GM10248 (cell line): ENCODE results near the gene MROH8.
"Not testable (repeated sequence)": the region's sequence is repeated elsewhere in the genome, so short reads cannot be mapped to it uniquely, and the experiment has no call there.

Experiments
- CTCF ChIA-PET: fragments of 300-600 bp; sonication (Branson Sonifier 250); formaldehyde crosslinking; extraction: SDS; loops from one replicate; lab custom pipeline; 2021; ENCODE audit warnings: antibody characterized with exemption; lab: Yijun Ruan, JAX
- POLR2A ChIA-PET: fragments of 350-650 bp; sonication (Branson Sonifier 250); formaldehyde crosslinking; extraction: SDS; loops from one replicate; lab custom pipeline; 2020; ENCODE audit warnings: antibody characterized with exemption; lab: Yijun Ruan, JAX
- DNase-seq: peaks from one replicate; pipeline ENCODE4 v3.0.0; 2012; ENCODE audit errors: extremely low spot score
- TF ChIP-seq, protein P1 (sequence below): IDR thresholded peaks from 2 replicates; pipeline ENCODE4 v1.5.1; 2012; ENCODE audit warnings: mild to moderate bottlenecking, low read depth; ENCODE audit errors: extremely low read depth, missing control alignments, control extremely low read depth

Gene MROH8

DNA sequence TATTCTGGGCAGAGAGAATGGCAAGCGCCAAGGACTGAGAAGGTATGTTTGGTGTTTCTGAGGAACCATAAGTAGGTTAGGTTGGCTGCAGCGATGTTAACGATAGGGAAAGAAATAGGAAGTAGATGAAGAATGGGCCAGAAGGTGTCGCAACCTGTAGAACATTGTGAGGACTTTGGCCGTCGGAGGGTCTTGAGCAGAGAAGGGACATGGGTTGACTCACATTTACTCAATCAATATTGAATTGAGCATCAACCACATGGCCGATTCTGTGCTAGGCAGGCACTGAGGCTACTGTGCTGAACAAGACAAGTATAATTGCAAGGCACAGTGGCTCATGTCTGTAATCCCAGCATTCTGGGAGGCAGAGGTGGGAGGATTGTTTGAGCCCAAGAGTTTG, 27.1 kb downstream of the MROH8 start:
- ChIA-PET POLR2A (no interaction called here), CTCF (no interaction called here)
- TF ChIP-seq, protein P1, sequence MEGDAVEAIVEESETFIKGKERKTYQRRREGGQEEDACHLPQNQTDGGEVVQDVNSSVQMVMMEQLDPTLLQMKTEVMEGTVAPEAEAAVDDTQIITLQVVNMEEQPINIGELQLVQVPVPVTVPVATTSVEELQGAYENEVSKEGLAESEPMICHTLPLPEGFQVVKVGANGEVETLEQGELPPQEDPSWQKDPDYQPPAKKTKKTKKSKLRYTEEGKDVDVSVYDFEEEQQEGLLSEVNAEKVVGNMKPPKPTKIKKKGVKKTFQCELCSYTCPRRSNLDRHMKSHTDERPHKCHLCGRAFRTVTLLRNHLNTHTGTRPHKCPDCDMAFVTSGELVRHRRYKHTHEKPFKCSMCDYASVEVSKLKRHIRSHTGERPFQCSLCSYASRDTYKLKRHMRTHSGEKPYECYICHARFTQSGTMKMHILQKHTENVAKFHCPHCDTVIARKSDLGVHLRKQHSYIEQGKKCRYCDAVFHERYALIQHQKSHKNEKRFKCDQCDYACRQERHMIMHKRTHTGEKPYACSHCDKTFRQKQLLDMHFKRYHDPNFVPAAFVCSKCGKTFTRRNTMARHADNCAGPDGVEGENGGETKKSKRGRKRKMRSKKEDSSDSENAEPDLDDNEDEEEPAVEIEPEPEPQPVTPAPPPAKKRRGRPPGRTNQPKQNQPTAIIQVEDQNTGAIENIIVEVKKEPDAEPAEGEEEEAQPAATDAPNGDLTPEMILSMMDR, result no peak
- DNase-seq, result no peak

DNA sequence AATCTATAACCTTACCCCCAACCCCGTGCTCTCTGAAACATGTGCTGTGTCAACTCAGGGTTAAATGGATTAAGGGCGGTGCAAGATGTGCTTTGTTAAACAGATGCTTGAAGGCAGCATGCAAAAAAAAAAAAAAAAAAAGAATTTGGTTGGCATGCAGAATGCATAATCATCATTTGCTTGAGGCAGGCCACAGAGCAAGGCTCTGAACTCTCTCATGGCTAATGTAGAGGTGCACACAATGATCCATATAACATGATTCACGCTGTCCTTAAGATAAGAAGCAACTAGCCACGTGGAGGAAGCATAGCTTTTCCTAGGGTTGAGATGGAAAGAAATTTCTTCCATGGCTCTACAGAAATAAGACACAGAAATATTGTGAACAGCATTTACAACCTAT, 27.8 kb downstream of the MROH8 start:
- TF ChIP-seq, protein P1, result no peak
- ChIA-PET POLR2A (no interaction called here), CTCF (no interaction called here)
- DNase-seq, result no peak

DNA sequence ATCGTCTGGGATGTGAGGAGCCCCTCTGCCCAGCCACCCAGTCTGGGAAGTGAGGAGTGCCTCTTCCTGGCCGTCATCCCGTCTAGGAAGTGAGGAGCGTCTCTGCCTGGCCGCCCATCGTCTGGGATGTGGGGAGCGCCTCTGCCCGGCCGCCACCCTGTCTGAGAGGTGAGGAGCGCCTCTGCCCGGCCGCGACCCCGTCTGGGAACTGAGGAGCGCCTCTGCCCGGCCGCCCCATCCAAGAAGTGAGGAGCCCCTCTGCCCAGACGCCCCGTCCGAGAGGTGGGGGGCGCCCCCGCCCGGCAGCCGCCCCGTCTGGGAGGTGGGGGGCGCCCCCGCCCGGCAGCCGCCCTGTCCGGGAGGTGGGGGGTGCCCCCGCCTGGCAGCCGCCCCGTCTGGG, 28.5 kb downstream of the MROH8 start:
- DNase-seq, CTCF ChIA-PET, POLR2A ChIA-PET: not testable (repeated sequence)

DNA sequence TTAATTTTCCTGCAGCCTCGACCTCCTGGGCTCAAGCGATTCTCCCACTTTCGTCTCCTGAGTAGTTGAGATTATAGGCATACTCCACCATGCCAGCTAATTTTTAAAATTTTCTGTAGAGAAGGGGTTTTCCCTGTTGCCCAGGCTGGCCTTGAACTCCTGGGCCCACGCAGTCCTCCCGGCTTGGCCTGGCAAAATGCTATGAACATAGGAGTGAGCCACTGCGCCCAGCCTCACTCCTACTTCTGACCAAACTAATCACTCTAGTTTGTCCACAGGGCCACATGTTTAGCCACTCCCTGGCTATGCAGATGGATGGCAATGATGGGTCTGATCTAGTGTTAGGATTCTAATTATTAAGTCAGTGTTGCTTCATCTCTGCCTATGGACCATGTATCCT, 32.1 kb downstream of the MROH8 start:
- CTCF ChIA-PET, result no interaction called here
- no peak for DNase-seq
- POLR2A ChIA-PET, result no interaction called here
- TF ChIP-seq, protein P1, result no peak

DNA sequence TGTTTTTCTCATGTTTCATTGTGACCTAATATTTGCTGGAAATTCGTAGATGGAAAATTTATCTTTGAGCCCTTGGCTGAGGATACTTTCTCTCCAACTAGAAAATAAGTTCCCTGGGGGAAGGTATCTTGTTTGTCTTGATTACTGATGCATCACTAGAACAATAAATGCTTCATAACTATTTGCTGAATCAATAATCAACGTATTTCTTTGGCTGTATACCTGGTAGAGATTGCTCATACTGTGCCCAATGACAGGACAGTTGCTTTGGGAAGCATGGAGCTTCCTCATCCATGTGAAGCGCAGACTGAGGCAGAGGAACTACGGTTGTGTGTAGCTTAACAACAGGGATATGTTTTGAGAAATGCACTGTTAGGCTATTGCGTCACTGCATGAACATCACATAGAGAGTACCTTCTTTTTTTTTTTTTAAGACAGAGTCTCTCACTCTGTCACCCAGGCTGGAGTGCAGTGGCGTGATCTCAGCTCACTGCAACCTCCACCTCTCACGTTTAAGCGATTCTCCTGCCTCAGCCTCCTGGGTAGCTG, 34.4 kb downstream of the MROH8 start:
- CTCF ChIA-PET, result interaction anchor here (1.9 kb wide), 1 partner anchor 11 kb away, joined by 5 read pairs; no protein-coding TSS in a partner anchor

DNA sequence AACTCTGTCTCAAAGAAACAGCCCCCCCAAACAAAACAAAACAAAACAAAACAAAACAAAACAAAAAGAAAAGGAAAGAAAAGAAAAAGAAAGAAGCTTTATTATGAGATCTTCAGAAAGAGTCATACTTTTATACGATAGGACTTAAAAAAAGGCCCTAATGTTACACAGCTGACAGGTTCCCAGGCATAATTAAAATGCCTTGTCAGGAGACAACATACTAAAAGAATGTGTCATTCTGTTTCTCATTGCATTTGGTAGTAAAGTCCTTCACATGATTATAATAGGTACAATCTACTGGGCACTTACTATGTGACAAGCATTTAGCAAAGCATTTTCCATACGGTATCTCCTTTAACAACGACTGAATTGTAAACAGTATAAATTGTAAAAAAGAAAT, 36.6 kb downstream of the MROH8 start:
- ChIA-PET POLR2A (no interaction called here), CTCF (interaction anchor here (1.1 kb wide), 1 partner anchor 49 kb away, joined by 4 read pairs; no protein-coding TSS in a partner anchor)
- TF ChIP-seq, protein P1, result no peak
- DNase-seq, result no peak

More for the DNA sequence above, 34.4 kb downstream of the MROH8 start:
- POLR2A ChIA-PET, result no interaction called here
- TF ChIP-seq, protein P1, result no peak
- no peak for DNase-seq

DNA sequence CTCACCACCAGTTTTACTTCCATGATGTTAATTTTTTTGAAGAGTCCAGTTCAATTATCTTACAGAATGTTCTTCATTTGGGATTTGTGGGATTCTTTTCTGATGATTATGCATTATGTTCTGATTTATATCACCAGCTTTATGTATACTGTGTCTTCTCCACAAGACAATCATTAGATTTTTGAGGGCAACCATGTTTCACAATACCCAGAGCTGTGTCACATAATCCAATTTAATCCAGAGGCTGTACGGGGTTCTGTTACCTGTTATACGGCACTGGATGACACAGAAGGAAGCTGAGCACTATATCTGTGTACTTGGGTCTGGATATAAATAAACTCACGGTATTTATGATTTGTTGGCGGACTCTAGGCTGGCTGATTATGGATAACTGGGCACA, 41.8 kb downstream of the MROH8 start:
- CTCF ChIA-PET, result no interaction called here
- TF ChIP-seq, protein P1, result no peak
- POLR2A ChIA-PET, result no interaction called here
- no peak for DNase-seq
